ENCODE measurements around the gene RPL11. TPM values are rescaled to one million over a fixed set of nuclear protein-coding genes. Genes with fewer than 3 reads are reported as not detected.
"Not testable (repeated sequence)": the region's sequence is repeated elsewhere in the genome, so short reads cannot be mapped to it uniquely, and the experiment has no call there.

RPL11 gene
- total RNA-seq: 852 TPM

GRCh38 chr1:23691499-23692307 lies at the start of gene RPL11:
TSS of gene RPL11 (plus strand) at chr1:23691806. CDS start at chr1:23691824, 18 bp downstream.
- peak; percentile 90 for DNase-seq

- no peak for DNase-seq
Measured at GRCh38 chr1:23643736-23644554, 47.7 kb upstream of the RPL11 start.

DNA sequence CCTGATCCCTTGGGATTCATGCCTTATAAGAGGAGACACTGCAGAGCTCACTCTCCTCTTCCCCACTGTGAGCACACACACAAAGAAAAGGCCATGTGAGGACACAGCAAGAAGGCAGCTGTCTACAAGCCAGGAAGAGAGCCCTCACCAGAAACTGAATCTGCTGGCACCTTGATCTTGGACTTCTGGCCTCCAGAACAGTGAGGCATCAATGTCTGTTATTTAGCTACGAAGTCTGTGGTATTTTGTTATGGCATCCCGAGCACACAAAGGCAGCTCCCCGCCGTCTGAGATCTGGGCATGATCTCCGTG lies 47.1 kb upstream of the RPL11 start:
- DNase-seq: no peak

DNA sequence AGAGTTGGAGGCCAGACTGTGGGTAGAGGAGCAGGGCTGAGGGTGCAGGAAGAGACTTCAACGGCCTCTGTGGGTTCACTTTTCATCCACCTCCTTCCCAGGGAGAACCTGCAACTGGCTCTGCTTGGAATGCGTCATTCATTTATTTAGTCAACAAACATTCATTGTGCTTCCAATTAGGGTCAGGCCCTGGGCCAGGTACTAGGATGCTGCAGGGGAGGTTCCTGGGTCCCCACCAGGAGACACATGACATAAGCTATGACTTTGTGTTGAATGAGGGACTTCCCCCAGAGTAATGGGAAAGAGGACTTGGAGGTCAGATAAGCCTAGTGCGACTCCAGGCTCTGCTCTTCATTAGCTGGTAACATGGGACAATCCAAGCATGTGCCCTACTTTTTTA lies 46.3 kb upstream of the RPL11 start:
- no peak for DNase-seq

- no peak for DNase-seq
Measured at GRCh38 chr1:23646091-23646490, 45.5 kb upstream of the RPL11 start.

GRCh38 chr1:23646541-23646940 lies 45.1 kb upstream of the RPL11 start:
- no peak for DNase-seq

DNA sequence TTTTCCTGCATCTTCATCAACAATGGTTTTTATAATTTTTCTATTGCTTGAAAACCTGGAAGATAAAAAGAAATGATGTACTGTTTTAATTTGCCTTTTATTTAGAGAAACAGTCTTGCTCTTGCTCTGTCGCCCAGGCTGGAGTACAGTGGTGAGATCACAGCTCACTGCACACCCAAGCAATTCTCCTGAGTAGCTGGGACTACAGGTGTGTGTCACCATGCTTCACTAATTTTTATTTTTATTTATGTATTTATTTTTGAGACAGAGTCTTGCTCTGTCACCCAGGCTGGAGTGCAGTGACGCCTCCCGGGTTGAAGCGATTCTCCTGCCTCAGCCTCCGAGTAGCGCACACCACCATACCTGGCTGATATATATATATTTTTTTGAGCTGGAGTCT lies 43.0 kb upstream of the RPL11 start:
- DNase-seq: no peak

DNA sequence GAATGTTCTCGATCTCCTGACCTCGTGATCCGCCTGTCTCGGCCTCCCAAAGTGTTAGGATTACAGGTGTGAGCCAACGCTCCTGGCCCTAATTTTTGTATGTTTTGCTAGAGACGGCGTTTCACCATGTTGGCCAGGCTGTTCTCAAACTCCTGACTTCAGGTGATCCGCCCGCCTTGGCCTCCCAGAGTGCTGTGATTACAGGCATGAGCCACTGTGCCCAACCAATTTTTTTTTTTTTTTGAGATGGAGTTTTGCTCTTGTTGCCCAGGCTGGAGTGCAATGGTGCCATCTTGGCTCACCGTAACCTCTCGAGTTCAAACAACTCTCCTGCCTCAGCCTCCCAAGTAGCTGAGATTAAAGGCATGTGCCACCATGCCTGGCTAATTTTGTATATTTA lies 42.4 kb upstream of the RPL11 start:
- not testable (repeated sequence) for DNase-seq

GRCh38 chr1:23650344-23650990 lies 41.1 kb upstream of the RPL11 start:
- no peak for DNase-seq

GRCh38 chr1:23651069-23651808 lies 40.4 kb upstream of the RPL11 start:
- no peak for DNase-seq

DNA sequence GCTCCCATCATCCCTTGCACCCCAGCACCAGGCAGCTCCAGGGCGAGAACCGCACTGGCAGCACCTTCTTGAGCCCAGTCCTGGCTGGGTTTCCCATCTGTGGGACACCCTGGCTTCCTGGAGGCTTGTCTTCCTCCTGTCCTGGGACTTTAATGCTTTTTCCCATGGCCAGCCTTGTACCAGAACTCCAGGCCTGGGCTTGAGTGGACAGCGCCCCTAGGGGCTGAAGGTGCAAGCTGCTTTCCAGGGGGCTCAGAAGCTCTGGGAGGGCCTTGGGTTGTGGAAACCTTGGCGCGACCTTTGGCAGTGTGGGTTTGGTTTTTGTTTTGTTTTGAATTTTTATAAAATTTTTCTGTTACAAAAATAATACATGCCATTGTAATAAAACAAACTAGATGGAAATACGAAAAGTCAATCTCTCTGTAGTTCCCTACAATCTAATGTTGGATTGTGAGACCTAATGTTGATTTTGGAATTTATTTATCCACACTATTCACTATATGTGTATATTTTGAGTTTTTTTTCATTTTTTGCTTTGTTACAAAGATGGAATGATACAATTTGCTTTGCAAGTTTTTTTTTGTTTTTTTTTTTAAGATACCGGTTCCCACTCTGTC lies 33.8 kb upstream of the RPL11 start:
- DNase-seq: no peak

- no peak for DNase-seq
Measured at GRCh38 chr1:23660671-23661070, 30.9 kb upstream of the RPL11 start.

DNA sequence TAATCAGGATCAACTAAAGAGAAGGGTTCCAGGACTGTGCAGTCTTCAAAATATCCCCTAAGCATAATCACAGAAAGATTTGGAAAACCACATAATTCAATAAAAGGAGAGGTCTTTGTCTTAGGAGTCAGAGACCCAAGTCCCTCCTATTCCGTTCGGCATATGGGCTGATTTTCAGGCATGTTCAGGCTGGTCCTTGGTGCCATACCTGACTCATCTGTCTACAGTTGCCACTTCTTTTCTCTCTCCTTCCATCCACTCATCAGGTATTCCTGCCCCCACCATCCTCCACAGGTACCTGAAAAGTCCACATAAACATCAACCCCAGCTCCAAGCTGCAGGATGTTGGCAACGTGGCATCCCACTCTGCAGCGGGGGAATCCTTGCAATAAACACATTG lies 29.7 kb upstream of the RPL11 start:
- DNase-seq: no peak

- no peak for DNase-seq
Measured at GRCh38 chr1:23664837-23665795, 26.5 kb upstream of the RPL11 start.

GRCh38 chr1:23667411-23667810 lies 24.2 kb upstream of the RPL11 start:
- DNase-seq: no peak

GRCh38 chr1:23670709-23671108 lies 20.9 kb upstream of the RPL11 start:
- no peak for DNase-seq

- no peak for DNase-seq
Measured at GRCh38 chr1:23673086-23673813, 18.4 kb upstream of the RPL11 start.

GRCh38 chr1:23679815-23680214 lies 11.8 kb upstream of the RPL11 start:
- no peak for DNase-seq

- DNase-seq: no peak
Measured at GRCh38 chr1:23682946-23683345, 8.7 kb upstream of the RPL11 start.

- DNase-seq: no peak
Measured at GRCh38 chr1:23684415-23684814, 7.2 kb upstream of the RPL11 start.
